ENCODE data around the gene B4GALT5. TPM values are rescaled to one million over a fixed set of nuclear protein-coding genes. Genes with fewer than 3 reads are reported as not detected.

Gene B4GALT5
- total and polyA plus RNA-seq, 7 experiments from 2014 or later = 0.14 to 23.1 (median 3.6) TPM

DNA sequence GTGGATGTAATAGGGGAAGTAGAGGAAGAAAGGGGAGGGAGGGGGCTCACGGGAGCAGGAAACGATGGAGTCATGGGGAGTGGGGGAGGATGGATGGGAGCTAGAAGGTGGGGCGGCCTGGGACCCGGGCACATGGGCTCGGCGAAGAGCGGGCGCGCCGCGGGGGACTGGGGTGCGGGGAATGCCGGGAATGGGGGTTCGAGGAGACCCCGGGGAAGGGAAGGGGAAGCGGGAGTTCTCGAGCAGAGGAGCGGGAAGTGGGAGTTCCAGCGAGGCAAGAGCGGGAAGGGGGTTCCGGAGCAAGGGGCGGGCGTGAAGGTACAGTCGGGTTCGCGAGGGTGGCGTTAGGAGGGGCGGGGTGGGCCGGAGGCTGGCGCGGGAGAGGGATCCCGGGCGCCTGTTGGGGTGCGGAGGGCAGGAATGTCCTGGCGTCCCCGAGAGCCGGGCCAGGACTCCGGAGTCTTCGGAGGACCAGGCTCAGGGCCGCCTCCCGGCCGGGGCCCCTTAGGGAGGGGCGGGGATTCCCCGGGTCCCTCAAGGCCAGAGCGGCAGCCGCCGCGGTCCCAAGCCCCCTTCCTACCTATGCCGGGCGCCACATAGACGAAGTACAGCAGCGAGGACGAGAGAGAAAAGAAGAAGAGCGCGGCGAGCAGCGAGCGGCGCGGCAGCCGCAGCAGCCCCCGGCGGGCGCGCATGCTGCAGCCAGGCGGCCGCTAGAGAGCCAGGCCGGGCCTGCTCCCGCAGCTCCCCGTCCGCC lies 504 bp downstream of the B4GALT5 start:
- ATAC-seq (peak; percentile 69), DNase-seq (peak in 3 of 9 donors; percentile 12 to 59 (median 21))
- ChIA-PET POLR2A (interaction anchor here (0.6 kb wide), 1 partner anchor 399 kb away, joined by 3 read pairs; no protein-coding TSS in a partner anchor), CTCF (interaction anchor here (0.6 kb wide), 1 partner anchor 131 kb away, joined by 3 read pairs; no protein-coding TSS in a partner anchor)
- Histone ChIP-seq H3K27ac (ENCODE audit: low read depth, low read length) (peak overlapping the region; percentile 66), H3K4me3 (ENCODE audit: low read length) (peak overlapping the region; percentile 65), H3K36me3 (ENCODE audit: control insufficient read depth in 2 of 3, insufficient read depth in 3 of 3, low read length in 3 of 3) (peaks cover 0 to 5% (median 0%) of the 10 kb centered on the region in 3 experiments), H3K9me3 (ENCODE audit: control insufficient read depth in 2 of 3, low read length in 3 of 3) (no peaks in the 10 kb centered on the region), H3K27me3 (ENCODE audit: control insufficient read depth in 2 of 2, insufficient read depth in 2 of 2, low read length in 2 of 2) (no peaks in the 10 kb centered on the region), H3K4me1 (ENCODE audit: control insufficient read depth in 2 of 2, insufficient read depth in 2 of 2, low read length in 2 of 2) (peaks cover 7 to 15% of the 10 kb centered on the region in 2 donors)
- intact Hi-C loops (cut with micrococcal nuclease) = loop anchor here (1.0 to 5.0 kb wide), 8 partner anchors 36 to 886 kb away; partner anchors contain the start of genes SLC9A8 (in 2 of the 2), PREX1 (in 1 of the 2), RNF114 (in 1 of the 2) and STAU1 (in 1 of the 2)
- peak overlapping the region; percentile 77 to 93 (median 86) for H3K4me3 Mint-ChIP-seq
- peaks cover 26 to 45% (median 38%) of the 10 kb centered on the region in 7 donors for H3K4me1 Mint-ChIP-seq
- H3K27me3 Mint-ChIP-seq = peaks cover 0 to 4% (median 0%) of the 10 kb centered on the region in 5 donors
- no peaks in the 10 kb centered on the region for H3K36me3 Mint-ChIP-seq
- H3K9me3 Mint-ChIP-seq = no peaks in the 10 kb centered on the region
- H3K27ac Mint-ChIP-seq = peak overlapping the region in 7 of 9 donors; percentile 21 to 85 (median 43)

DNA sequence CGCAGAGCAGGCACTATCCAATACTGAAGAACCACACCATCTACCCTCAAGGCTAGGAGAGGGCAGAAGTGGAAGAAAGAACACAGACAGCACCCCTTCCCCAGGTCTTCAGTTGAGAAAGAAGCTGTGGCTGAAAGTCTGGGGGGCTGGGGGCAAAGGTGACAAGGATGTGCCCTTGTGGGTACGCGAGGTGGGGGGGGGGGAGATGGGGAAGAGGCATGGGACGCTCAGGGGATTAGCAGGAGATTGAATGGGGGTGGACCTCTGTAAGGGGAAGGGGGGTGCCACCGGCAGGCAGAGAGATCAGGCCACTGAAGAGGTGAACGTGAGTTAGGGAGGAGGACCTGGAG lies 1.1 kb downstream of the B4GALT5 start:
- Histone ChIP-seq H3K27me3 (ENCODE audit: control insufficient read depth in 2 of 2, insufficient read depth in 2 of 2, low read length in 2 of 2) (no peaks in the 10 kb centered on the region), H3K36me3 (ENCODE audit: control insufficient read depth in 2 of 3, insufficient read depth in 3 of 3, low read length in 3 of 3) (peaks cover 0 to 5% (median 0%) of the 10 kb centered on the region in 3 experiments), H3K4me3 (ENCODE audit: low read length) (peak overlapping the region; percentile 65), H3K9me3 (ENCODE audit: control insufficient read depth in 2 of 3, low read length in 3 of 3) (no peaks in the 10 kb centered on the region), H3K27ac (ENCODE audit: low read depth, low read length) (peak overlapping the region; percentile 66), H3K4me1 (ENCODE audit: control insufficient read depth in 2 of 2, insufficient read depth in 2 of 2, low read length in 2 of 2) (peaks cover 7 to 15% of the 10 kb centered on the region in 2 donors)
- POLR2A ChIA-PET = no interaction called here
- DNase-seq (no peak), ATAC-seq (no peak)
- Mint-ChIP-seq H3K4me3 (peak overlapping the region; percentile 77 to 93 (median 86)), H3K27ac (peak overlapping the region in 6 of 9 donors; percentile 21 to 85 (median 42)), H3K4me1 (peaks cover 26 to 45% (median 38%) of the 10 kb centered on the region in 7 donors), H3K36me3 (no peaks in the 10 kb centered on the region), H3K9me3 (no peaks in the 10 kb centered on the region), H3K27me3 (peaks cover 0 to 4% (median 0%) of the 10 kb centered on the region in 5 donors)
- CTCF ChIA-PET = no interaction called here
- intact Hi-C loops (cut with micrococcal nuclease) = loop anchor here (2.0 to 5.0 kb wide), 5 partner anchors 35 to 885 kb away; partner anchors contain the start of genes PREX1 (in 1 of the 2), RNF114 (in 1 of the 2), SLC9A8 (in 1 of the 2) and STAU1 (in 1 of the 2)

DNA sequence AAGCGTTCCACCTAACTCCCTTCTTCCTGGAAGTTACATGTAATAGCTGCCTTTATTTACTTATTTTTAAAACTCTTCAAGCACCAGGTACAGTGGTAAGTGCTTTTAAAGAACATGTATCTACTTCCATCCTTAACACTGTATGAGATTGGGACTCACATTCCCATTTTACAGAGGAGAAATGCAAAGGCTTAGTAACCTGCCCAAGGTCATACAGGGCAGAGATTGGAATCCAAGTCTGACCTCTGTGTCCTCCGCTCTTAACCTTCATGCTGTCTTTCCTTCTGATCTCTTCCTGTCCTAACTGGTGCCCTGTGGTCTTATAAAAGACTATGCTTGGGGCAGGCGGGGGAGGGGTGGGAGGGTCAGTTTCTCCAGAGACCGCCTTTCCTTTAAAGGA lies 1.6 kb downstream of the B4GALT5 start:
- Mint-ChIP-seq H3K4me1 (peaks cover 26 to 45% (median 38%) of the 10 kb centered on the region in 7 donors), H3K9me3 (no peaks in the 10 kb centered on the region), H3K27me3 (peaks cover 0 to 4% (median 0%) of the 10 kb centered on the region in 5 donors), H3K4me3 (peak overlapping the region; percentile 42 to 93 (median 82)), H3K36me3 (no peaks in the 10 kb centered on the region), H3K27ac (peak overlapping the region in 1 of 9 donors; percentile 32)
- Histone ChIP-seq H3K9me3 (ENCODE audit: control insufficient read depth in 2 of 3, low read length in 3 of 3) (no peaks in the 10 kb centered on the region), H3K27ac (ENCODE audit: low read depth, low read length) (no peak overlapping the region), H3K36me3 (ENCODE audit: control insufficient read depth in 2 of 3, insufficient read depth in 3 of 3, low read length in 3 of 3) (peaks cover 0 to 5% (median 0%) of the 10 kb centered on the region in 3 experiments), H3K4me1 (ENCODE audit: control insufficient read depth in 2 of 2, insufficient read depth in 2 of 2, low read length in 2 of 2) (peaks cover 7 to 15% of the 10 kb centered on the region in 2 donors), H3K27me3 (ENCODE audit: control insufficient read depth in 2 of 2, insufficient read depth in 2 of 2, low read length in 2 of 2) (no peaks in the 10 kb centered on the region), H3K4me3 (ENCODE audit: low read length) (peak overlapping the region; percentile 65)
- CTCF ChIA-PET = no interaction called here
- ATAC-seq = no peak
- DNase-seq = no peak
- intact Hi-C loops (cut with micrococcal nuclease) = loop anchor here (2.0 to 5.0 kb wide), 5 partner anchors 35 to 885 kb away; partner anchors contain the start of genes PREX1 (in 1 of the 2), RNF114 (in 1 of the 2), SLC9A8 (in 1 of the 2) and STAU1 (in 1 of the 2)
- POLR2A ChIA-PET = no interaction called here

DNA sequence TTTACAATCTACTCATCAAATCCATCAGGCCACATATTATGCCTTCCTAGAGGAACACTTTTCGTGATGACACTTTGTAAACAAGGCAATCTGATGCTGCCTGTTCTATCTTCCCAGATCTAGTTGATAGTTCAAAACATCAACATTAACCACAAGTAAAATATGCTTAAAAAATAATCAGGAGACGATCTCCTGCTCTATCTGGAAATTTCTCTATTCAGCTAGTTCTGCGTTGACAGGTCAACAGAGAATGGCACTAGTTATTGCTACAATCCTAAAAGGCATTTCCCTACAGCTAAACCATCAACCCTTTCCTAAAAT lies 2.1 kb downstream of the B4GALT5 start:
- Mint-ChIP-seq H3K4me3 (peak overlapping the region; percentile 4 to 93 (median 64)), H3K27me3 (peaks cover 0 to 4% (median 0%) of the 10 kb centered on the region in 5 donors), H3K9me3 (no peaks in the 10 kb centered on the region), H3K36me3 (no peaks in the 10 kb centered on the region), H3K4me1 (peaks cover 30 to 50% (median 42%) of the 10 kb centered on the region in 7 donors), H3K27ac (peak overlapping the region in 2 of 9 donors; percentile 4 to 32)
- ChIA-PET POLR2A (no interaction called here), CTCF (no interaction called here)
- intact Hi-C loops (cut with micrococcal nuclease) = loop anchor here (5.0 kb wide), 4 partner anchors 34 to 884 kb away; partner anchors contain the start of genes PREX1 (in 1 of the 2), RNF114 (in 1 of the 2) and STAU1 (in 1 of the 2)
- Histone ChIP-seq H3K36me3 (ENCODE audit: control insufficient read depth in 2 of 3, insufficient read depth in 3 of 3, low read length in 3 of 3) (peaks cover 0 to 5% (median 0%) of the 10 kb centered on the region in 3 experiments), H3K4me1 (ENCODE audit: control insufficient read depth in 2 of 2, insufficient read depth in 2 of 2, low read length in 2 of 2) (peaks cover 7 to 15% of the 10 kb centered on the region in 2 donors), H3K27ac (ENCODE audit: low read depth, low read length) (no peak overlapping the region), H3K9me3 (ENCODE audit: control insufficient read depth in 2 of 3, low read length in 3 of 3) (no peaks in the 10 kb centered on the region), H3K4me3 (ENCODE audit: low read length) (no peak overlapping the region), H3K27me3 (ENCODE audit: control insufficient read depth in 2 of 2, insufficient read depth in 2 of 2, low read length in 2 of 2) (no peaks in the 10 kb centered on the region)
- DNase-seq (no peak), ATAC-seq (no peak)

DNA sequence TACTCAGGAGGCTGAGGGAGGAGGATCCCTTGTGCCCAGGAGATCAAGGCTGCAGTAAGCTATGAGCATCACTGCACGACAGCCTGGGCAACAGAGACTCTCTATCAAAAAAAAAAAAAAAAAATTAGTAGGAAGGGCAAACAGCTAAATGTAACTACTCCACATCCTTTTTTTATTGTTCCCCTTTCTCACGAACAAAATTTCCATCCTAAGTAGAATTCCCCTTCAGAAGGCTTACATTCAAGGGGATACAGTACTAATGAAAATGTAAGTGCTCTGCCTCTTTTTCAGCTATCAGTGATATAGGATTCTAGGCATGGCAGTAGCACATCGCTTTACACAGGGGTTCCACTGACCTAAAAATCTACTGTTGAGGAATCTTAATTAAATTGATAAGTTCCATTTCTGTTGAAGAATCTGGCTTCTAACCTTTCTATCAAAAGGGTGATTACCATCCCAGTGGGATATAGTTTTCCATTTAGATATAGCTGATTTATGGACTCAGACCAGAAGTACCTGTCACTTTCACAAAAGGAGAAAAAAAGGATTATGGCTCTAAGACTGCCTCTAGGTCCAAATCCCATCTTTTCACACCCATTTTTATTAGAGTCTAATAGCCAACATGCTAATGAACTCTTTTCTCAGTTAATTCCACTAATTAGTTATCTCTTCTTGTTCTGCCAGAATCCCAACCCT lies 2.6 kb downstream of the B4GALT5 start:
- Mint-ChIP-seq H3K9me3 (no peaks in the 10 kb centered on the region), H3K27me3 (peaks cover 0 to 4% (median 0%) of the 10 kb centered on the region in 5 donors), H3K4me3 (peak overlapping the region in 6 of 10 donors; percentile 14 to 93 (median 78)), H3K27ac (peak overlapping the region in 4 of 9 donors; percentile 4 to 59 (median 22)), H3K36me3 (no peaks in the 10 kb centered on the region), H3K4me1 (peaks cover 34 to 55% (median 47%) of the 10 kb centered on the region in 7 donors)
- ChIA-PET CTCF (interaction anchor here (0.6 to 1.3 kb wide), 2 partner anchors 104 to 1038 kb away, joined by 5 read pairs; no protein-coding TSS in a partner anchor), POLR2A (no interaction called here)
- Histone ChIP-seq H3K9me3 (ENCODE audit: control insufficient read depth in 2 of 3, low read length in 3 of 3) (no peaks in the 10 kb centered on the region), H3K4me3 (ENCODE audit: low read length) (no peak overlapping the region), H3K36me3 (ENCODE audit: control insufficient read depth in 2 of 3, insufficient read depth in 3 of 3, low read length in 3 of 3) (peaks cover 0 to 5% (median 0%) of the 10 kb centered on the region in 3 experiments), H3K27me3 (ENCODE audit: control insufficient read depth in 2 of 2, insufficient read depth in 2 of 2, low read length in 2 of 2) (no peaks in the 10 kb centered on the region), H3K27ac (ENCODE audit: low read depth, low read length) (no peak overlapping the region), H3K4me1 (ENCODE audit: control insufficient read depth in 2 of 2, insufficient read depth in 2 of 2, low read length in 2 of 2) (peaks cover 7 to 15% of the 10 kb centered on the region in 2 donors)
- DNase-seq (no peak), ATAC-seq (no peak)
- intact Hi-C loops (cut with micrococcal nuclease) = loop anchor here (5.0 kb wide), 4 partner anchors 34 to 884 kb away; partner anchors contain the start of genes PREX1 (in 1 of the 2), RNF114 (in 1 of the 2) and STAU1 (in 1 of the 2)

DNA sequence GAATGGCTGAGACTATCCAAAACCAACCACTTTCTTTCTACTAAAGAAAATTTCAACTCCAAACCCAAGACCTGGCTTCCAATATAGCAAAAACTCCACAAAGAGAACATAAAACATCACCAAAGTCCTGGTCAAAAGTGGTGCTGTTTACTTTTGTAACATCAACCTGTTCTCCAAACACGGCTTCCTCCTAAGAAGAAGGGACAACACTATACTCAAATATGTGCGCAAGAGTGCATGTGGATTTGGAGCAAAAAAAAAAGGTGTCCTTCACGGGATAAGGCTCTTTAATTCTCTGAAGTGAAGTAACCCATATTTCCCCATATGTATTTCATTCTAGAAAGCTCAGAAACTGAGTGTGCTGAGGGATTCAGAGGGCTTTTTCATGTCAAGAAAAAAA lies 6.6 kb downstream of the B4GALT5 start:
- no peak for DNase-seq
- Mint-ChIP-seq H3K27ac (no peak overlapping the region), H3K4me1 (peaks cover 24 to 53% (median 40%) of the 10 kb centered on the region in 7 donors), H3K4me3 (no peak overlapping the region), H3K27me3 (no peaks in the 10 kb centered on the region), H3K9me3 (no peaks in the 10 kb centered on the region), H3K36me3 (peaks cover 0 to 2% (median 0%) of the 10 kb centered on the region in 5 donors)
- ChIA-PET CTCF (no interaction called here), POLR2A (no interaction called here)
- intact Hi-C loops (cut with micrococcal nuclease) = no loop called here
- ATAC-seq = no peak
- no peaks in the 10 kb centered on the region for H3K36me3 ChIP-seq (ENCODE audit: control insufficient read depth in 2 of 3, insufficient read depth in 3 of 3, low read length in 3 of 3)
- no peaks in the 10 kb centered on the region for H3K27me3 ChIP-seq (ENCODE audit: control insufficient read depth in 2 of 2, insufficient read depth in 2 of 2, low read length in 2 of 2)
- H3K4me3 ChIP-seq (ENCODE audit: low read length) = no peak overlapping the region
- H3K9me3 ChIP-seq (ENCODE audit: control insufficient read depth in 2 of 3, low read length in 3 of 3) = no peaks in the 10 kb centered on the region
- peaks cover 0 to 16% of the 10 kb centered on the region in 2 donors for H3K4me1 ChIP-seq (ENCODE audit: control insufficient read depth in 2 of 2, insufficient read depth in 2 of 2, low read length in 2 of 2)
- no peak overlapping the region for H3K27ac ChIP-seq (ENCODE audit: low read depth, low read length)
